A204.1 (cell line): ENCODE data around the gene DUT.
"Not testable (repeated sequence)": the region's sequence is repeated elsewhere in the genome, so short reads cannot be mapped to it uniquely, and the experiment has no call there.

Experiments
- FAIRE-seq: peaks from 2 replicates; lab custom pipeline; 2012; peaks lifted over from hg19 to GRCh38; lab: Jason Lieb, UNC

DUT gene

GRCh38 chr15:48330855-48331795 is at the start of gene DUT:
DUT (plus strand) TSS chr15:48331429; CDS start chr15:48331516, 87 bp downstream.
- FAIRE-seq = no peak

GRCh38 chr15:48281674-48282073 is 49.6 kb upstream of the DUT start:
- FAIRE-seq = no peak

- no peak for FAIRE-seq
Measured at GRCh38 chr15:48282216-48282615, 49.0 kb upstream of the DUT start.

- no peak for FAIRE-seq
Measured at GRCh38 chr15:48283396-48284145, 47.7 kb upstream of the DUT start.

- peak; percentile 93 for FAIRE-seq
Measured at GRCh38 chr15:48285329-48286214, 45.7 kb upstream of the DUT start.

GRCh38 chr15:48289628-48290027 is 41.6 kb upstream of the DUT start:
- FAIRE-seq = no peak

GRCh38 chr15:48292458-48292857 is 38.8 kb upstream of the DUT start:
- no peak for FAIRE-seq

GRCh38 chr15:48297668-48298067 is 33.6 kb upstream of the DUT start:
- FAIRE-seq = no peak

GRCh38 chr15:48298914-48299313 is 32.3 kb upstream of the DUT start:
- FAIRE-seq = no peak

- no peak for FAIRE-seq
Measured at GRCh38 chr15:48300038-48300437, 31.2 kb upstream of the DUT start.

GRCh38 chr15:48304398-48304797 is 26.8 kb upstream of the DUT start:
- FAIRE-seq = no peak

- no peak for FAIRE-seq
Measured at GRCh38 chr15:48306639-48307038, 24.6 kb upstream of the DUT start.

GRCh38 chr15:48307586-48307985 is 23.6 kb upstream of the DUT start:
- FAIRE-seq = no peak

GRCh38 chr15:48309740-48310139 is 21.5 kb upstream of the DUT start:
- FAIRE-seq = no peak

GRCh38 chr15:48313216-48313615 is 18.0 kb upstream of the DUT start:
- FAIRE-seq = no peak

- no peak for FAIRE-seq
Measured at GRCh38 chr15:48315041-48315440, 16.2 kb upstream of the DUT start.

- FAIRE-seq = no peak
Measured at GRCh38 chr15:48317221-48317620, 14.0 kb upstream of the DUT start.

- no peak for FAIRE-seq
Measured at GRCh38 chr15:48318131-48318530, 13.1 kb upstream of the DUT start.

- no peak for FAIRE-seq
Measured at GRCh38 chr15:48323294-48323693, 7.9 kb upstream of the DUT start.

GRCh38 chr15:48324949-48325348 is 6.3 kb upstream of the DUT start:
- no peak for FAIRE-seq

GRCh38 chr15:48325400-48325799 is 5.8 kb upstream of the DUT start:
- FAIRE-seq = no peak

- not testable (repeated sequence) for FAIRE-seq
Measured at GRCh38 chr15:48326180-48326579, 5.0 kb upstream of the DUT start.
